ENCODE results near the gene CCDC148.

DNA sequence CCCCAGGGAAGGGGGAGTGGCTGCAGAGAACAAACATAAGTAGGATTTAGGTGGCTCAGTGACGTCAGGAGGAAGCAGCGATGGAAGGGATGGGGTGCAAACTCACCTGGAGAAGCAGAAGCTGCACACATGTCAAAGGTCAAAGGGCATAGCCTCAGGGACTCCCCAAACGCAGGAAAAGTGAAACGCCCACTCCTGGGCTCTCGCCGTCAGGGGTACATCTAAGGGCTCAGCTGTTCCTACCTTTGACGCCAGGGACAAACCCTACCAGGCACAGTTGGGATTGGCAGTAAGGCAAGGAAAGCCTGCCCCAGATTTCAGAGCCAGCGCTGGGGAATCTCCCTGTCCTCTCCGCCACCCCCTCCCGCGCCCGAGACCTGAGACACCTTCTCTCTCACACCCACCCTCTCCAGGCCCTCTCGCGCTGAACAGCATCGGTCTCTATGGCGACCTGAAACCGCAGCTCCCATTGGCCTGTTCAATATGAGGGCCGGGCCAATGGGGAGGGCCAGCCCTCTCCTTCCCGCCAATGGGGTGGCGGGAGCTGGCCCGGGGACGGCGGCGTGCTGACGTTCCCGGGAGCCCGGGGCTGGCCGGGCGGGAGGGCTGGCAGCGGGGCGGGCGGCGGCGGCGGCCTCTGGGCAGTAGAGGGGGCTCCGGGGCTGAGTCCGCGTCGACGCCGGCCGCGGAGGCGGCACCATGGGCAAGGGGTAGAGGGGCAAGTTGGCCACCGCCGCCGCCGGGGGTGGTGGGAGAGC, at the start of gene CCDC148, which contains the start of gene PKP4:
- no peak for TF ChIP-seq POLR2A (IDR thresholded peaks at IDR 0.05)
- TF ChIP-seq, protein P1, sequence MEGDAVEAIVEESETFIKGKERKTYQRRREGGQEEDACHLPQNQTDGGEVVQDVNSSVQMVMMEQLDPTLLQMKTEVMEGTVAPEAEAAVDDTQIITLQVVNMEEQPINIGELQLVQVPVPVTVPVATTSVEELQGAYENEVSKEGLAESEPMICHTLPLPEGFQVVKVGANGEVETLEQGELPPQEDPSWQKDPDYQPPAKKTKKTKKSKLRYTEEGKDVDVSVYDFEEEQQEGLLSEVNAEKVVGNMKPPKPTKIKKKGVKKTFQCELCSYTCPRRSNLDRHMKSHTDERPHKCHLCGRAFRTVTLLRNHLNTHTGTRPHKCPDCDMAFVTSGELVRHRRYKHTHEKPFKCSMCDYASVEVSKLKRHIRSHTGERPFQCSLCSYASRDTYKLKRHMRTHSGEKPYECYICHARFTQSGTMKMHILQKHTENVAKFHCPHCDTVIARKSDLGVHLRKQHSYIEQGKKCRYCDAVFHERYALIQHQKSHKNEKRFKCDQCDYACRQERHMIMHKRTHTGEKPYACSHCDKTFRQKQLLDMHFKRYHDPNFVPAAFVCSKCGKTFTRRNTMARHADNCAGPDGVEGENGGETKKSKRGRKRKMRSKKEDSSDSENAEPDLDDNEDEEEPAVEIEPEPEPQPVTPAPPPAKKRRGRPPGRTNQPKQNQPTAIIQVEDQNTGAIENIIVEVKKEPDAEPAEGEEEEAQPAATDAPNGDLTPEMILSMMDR (IDR thresholded peaks at IDR 0.05), result peak in 1 of 3 experiments; percentile 32

All from testis (tissue), 2 donors.